T-helper 2 cell treated with Interferon-gamma antibody and Interleukin-4, amounts not matched to agents 5 μg/mL and 100 μg/mL, for 36 hours (primary cell): Measurements from ENCODE around the gene GNG4.
A peak's percentile ranks its signal among the peaks of the same experiment; 100 is the strongest.

Source experiments
- DNase-seq: peaks from one replicate; pipeline ENCODE4 v3.0.0; 2021; ENCODE audit warnings: low spot score
- H3K27ac Mint-ChIP-seq: one replicate; pipeline ENCODE4 v1.8.0; 2021; ENCODE audit warnings: mild to moderate bottlenecking, mixed read lengths
- H3K27me3 Mint-ChIP-seq: one replicate; pipeline ENCODE4 v1.8.0; 2021; ENCODE audit warnings: low read depth, mixed read lengths
- H3K36me3 Mint-ChIP-seq: one replicate; pipeline ENCODE4 v1.8.0; 2021; ENCODE audit warnings: low read depth, mixed read lengths
- H3K4me1 Mint-ChIP-seq: one replicate; pipeline ENCODE4 v1.8.0; 2021; ENCODE audit warnings: low read depth, mixed read lengths
- H3K4me3 Mint-ChIP-seq: one replicate; pipeline ENCODE4 v1.8.0; 2022; ENCODE audit warnings: mild to moderate bottlenecking, moderate library complexity, mixed read lengths
- H3K9me3 Mint-ChIP-seq: one replicate; pipeline ENCODE4 v1.8.0; 2021; ENCODE audit warnings: mixed read lengths

The GNG4 gene

DNA sequence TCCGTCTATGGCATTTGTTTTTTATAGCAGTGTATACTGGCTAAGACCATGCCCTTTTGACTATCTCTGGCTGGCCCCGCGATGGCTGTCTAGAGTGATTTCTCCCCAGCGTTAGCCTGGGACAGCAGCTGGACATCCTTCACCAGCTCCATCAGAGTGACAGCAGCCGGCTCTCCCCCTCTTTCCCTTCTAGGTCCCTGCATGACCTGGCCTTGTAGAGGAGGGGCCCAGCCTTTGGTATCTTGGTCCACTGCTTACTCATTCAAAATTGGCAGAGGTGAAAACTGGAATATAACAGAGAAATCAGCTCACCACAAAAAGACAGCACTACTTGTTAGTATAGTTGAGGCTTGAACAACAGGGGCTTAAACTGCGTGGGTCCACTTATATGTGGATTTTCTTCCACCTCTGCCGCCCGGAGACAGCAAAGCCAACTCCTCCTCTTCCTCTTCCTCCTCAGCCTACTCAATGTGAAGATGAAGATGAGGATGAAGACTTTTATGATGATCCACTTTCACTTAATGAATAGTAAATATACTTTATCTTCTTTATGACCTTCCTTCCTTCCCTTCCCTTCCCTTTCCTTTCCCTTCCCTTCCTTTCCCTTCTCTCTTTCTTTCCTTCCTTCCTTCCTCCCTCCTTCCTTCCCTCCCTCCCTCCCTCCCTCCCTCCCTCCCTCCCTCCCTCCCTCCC lies 116.0 kb downstream of the GNG4 start:
- Mint-ChIP-seq H3K4me1 (no peaks in the 10 kb centered on the region), H3K36me3 (no peaks in the 10 kb centered on the region), H3K9me3 (no peaks in the 10 kb centered on the region), H3K27ac (no peak overlapping the region), H3K27me3 (no peaks in the 10 kb centered on the region), H3K4me3 (no peak overlapping the region)
- DNase-seq, result no peak

DNA sequence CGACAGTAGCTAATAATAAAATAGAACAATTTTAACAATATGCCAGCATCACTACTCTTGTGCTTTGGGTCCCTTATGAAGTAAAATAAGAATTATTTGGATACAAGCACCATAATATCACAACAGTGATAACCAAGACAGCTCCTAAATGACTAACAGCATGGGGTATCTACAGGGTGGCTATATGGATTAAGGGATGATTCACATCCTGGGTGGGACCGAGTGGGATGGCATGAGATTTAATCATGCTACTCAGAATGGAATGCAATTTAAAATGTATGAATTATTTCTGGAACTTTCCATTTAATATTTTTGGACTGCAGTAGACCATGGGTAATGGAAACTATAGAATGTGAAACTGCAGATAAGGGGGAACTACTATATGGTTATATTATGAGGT lies 117.2 kb downstream of the GNG4 start:
- Mint-ChIP-seq H3K4me3 (no peak overlapping the region), H3K4me1 (no peaks in the 10 kb centered on the region), H3K27ac (no peak overlapping the region), H3K36me3 (no peaks in the 10 kb centered on the region), H3K27me3 (no peaks in the 10 kb centered on the region), H3K9me3 (no peaks in the 10 kb centered on the region)
- peak; percentile 17 for DNase-seq

DNA sequence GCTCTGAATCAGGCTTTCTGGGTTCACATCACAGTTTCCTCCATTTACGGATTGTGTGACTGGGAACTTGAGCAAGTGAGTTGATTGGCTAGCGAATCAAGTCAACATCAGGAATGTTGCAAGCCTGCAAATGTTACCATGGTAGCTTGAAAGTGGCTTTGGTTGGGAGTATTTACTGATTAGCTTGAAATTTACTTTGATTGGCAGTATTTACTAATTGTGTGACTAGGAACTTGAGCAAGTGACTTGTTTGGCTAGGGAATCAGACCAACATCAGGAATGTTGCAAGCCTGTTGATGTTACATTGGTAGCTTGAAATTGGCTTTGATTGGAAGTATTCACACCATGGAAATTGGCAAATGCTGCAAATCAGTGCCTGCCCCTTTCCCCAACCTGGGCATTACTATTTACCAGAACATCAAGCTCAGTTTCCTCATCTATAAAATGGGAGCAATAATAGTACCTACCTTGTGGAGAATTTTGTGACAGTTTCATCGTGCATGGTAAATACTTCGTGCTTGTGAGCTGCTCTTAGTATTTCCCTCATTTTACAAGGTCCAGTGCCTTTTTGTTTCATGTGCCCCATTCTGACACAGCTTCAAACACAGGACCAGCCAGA lies 122.3 kb downstream of the GNG4 start:
- Mint-ChIP-seq H3K36me3 (no peaks in the 10 kb centered on the region), H3K9me3 (no peaks in the 10 kb centered on the region), H3K27me3 (peaks cover 2% of the 10 kb centered on the region), H3K4me1 (no peaks in the 10 kb centered on the region), H3K27ac (no peak overlapping the region), H3K4me3 (no peak overlapping the region)
- DNase-seq, result no peak

DNA sequence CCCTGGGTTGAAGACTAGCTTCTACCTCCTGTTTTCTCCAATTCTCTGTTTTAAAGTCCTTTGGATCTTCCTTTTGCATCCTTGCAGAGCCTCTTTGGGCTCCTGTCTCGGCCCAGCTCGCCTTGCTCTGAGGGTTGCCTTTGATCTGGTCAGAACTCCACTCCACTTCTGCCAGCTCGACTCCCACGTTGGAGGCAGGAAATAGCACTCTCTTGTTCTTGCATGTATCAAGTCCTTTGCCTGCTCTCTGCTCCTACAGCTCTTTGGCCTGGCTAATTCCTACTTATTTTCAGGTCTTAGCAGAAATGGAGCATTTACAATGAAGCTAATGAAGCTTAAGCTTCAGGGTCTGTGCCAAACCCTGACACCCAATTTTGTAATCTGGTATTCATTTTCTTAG lies 124.3 kb downstream of the GNG4 start:
- DNase-seq, result no peak
- Mint-ChIP-seq H3K36me3 (no peaks in the 10 kb centered on the region), H3K9me3 (no peaks in the 10 kb centered on the region), H3K4me1 (no peaks in the 10 kb centered on the region), H3K4me3 (no peak overlapping the region), H3K27me3 (peaks cover 2% of the 10 kb centered on the region), H3K27ac (no peak overlapping the region)

DNA sequence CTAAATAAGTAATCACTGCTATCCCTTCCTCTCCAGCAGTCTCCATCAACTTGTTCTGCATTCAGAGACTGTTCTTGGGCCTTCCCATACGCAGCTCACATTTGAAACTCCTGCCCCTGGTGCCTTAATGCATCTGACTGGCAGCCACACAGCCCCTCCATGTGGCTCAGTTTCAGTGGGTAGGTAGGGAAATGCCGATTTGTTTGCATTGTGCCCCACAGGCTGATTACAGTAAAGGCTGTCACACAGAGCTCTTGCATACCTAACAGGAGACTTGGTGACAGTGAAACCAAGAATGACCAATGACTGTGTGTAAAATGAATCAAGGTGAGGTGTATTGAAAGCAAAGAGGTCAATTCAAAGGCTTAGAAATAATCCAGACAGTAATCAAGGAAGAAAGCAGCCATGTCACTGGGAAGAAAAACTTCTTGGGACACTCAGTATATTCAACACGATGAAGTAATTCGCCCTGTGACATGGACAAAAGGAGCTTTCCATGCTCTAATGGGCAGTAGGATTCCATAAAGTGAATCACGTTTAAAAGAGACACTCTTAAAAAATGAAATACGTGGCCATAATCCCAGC lies 132.6 kb downstream of the GNG4 start:
- H3K4me3 Mint-ChIP-seq, result no peak overlapping the region
- no peak overlapping the region for H3K27ac Mint-ChIP-seq
- DNase-seq, result no peak
- H3K27me3 Mint-ChIP-seq, result peaks cover 11% of the 10 kb centered on the region
- no peaks in the 10 kb centered on the region for H3K4me1 Mint-ChIP-seq
- no peaks in the 10 kb centered on the region for H3K9me3 Mint-ChIP-seq
- H3K36me3 Mint-ChIP-seq, result no peaks in the 10 kb centered on the region

DNA sequence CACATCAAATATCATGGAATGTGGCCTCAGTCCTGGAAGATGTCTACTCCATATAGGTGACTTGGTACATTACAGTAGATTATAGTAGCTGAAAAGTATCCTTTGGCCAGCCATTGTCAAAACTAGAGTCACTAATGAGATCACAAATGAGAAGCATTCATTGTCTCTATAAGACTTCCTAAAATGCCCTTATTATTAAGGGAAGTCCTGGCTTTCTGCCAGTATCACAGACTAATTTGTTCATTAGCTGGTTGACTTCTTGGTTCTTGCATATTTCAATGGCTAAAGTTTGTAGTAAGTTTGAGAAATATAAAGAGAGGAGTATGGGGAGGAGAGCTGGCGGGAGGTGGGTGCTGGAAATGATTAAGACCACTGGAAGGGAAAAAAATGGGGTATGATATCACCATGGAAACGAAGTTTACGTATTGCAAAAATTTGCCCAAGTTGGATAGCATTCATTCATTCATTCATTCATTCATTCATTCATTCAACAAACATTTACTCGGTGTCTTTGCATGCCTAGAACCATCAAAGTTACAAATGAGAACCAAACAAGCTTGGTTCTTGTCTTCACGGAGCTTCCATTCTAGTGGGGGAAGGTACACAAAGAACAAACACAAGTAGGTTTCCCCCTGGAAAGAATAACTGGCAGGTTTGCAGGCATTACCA lies 133.6 kb downstream of the GNG4 start:
- Mint-ChIP-seq H3K9me3 (no peaks in the 10 kb centered on the region), H3K4me1 (no peaks in the 10 kb centered on the region), H3K27ac (no peak overlapping the region), H3K36me3 (no peaks in the 10 kb centered on the region), H3K4me3 (no peak overlapping the region), H3K27me3 (peaks cover 14% of the 10 kb centered on the region)
- no peak for DNase-seq

DNA sequence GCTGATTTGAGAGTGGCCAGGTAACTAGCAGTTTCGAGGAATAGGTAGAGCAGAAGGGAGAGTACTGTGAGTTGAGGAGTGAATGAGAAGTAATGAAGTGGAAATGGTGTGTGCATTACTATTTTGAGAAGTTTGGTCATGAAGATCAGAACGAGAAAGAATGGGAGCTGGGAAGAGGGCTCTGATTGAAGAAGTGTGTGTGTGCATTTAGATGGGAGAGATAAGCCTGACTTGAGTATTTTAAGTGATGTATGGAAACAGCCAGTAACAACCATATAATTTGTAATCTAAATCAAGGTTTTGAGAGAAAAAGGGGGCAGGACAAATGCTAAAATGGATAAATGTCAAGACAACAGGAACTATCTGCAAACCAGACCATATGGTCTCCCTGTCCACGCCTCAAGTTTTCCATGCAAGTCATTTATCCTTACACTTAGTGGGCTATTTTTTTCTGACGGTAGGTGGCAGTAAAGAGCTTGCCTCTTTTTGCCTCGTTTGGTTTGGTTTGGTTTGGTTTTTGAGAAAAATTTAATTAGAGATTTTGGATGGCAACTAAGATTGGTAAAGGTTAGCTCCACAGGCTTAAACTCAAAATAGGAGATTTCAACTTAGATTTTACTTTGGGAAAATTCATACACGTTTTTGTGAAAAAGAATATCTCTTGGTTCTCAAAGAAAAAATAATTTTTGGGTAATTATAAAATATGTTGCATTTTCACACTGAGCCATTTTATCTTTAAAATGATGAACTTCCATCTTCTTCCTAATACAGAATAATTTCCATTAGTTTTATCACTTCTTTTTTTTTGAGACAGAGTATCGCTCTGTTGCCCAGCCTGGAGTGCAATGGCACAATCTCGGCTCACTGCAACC lies 135.9 kb downstream of the GNG4 start:
- Mint-ChIP-seq H3K27ac (no peak overlapping the region), H3K9me3 (no peaks in the 10 kb centered on the region), H3K27me3 (peaks cover 16% of the 10 kb centered on the region), H3K4me3 (no peak overlapping the region), H3K36me3 (no peaks in the 10 kb centered on the region), H3K4me1 (no peaks in the 10 kb centered on the region)
- DNase-seq, result peak; percentile 29

DNA sequence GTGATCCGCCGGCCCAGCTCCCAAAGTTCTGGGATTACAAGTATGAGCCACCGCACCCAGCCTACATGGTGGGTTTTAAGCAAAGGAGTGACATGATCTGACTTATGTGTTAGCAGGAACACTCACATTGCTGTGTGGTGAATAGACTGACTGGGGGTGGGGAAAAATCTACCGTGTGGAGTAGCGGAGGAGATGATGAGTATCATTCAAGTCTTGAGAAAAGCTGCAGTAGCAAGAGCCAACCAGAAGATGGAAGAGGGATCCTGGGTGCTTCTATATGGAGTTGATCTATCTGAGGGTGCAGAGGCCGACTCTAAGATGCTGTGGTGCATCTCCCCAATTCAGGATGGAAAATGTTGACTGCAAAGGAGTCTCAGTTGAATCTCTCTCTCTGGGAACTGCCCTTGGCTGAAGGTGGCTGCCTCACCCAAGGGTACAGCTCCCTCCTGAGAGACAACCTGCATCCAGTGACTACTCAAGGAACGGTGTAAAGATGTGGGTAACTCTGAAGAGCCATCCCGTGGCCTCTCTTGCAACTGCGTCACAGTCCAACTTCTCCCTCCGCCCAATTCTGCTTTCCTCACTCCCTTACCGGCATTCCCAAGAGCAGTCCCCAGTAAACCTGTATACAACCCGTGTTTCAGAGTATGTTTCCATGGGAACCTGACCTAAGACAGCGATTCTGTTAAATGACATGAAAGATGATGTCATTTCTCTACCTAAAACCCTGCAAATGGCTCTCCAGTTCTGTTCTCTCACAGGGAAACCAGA lies 137.9 kb downstream of the GNG4 start:
- DNase-seq, result no peak
- H3K4me1 Mint-ChIP-seq, result no peaks in the 10 kb centered on the region
- H3K4me3 Mint-ChIP-seq, result no peak overlapping the region
- no peaks in the 10 kb centered on the region for H3K9me3 Mint-ChIP-seq
- no peak overlapping the region for H3K27ac Mint-ChIP-seq
- H3K27me3 Mint-ChIP-seq, result peaks cover 13% of the 10 kb centered on the region
- H3K36me3 Mint-ChIP-seq, result no peaks in the 10 kb centered on the region

DNA sequence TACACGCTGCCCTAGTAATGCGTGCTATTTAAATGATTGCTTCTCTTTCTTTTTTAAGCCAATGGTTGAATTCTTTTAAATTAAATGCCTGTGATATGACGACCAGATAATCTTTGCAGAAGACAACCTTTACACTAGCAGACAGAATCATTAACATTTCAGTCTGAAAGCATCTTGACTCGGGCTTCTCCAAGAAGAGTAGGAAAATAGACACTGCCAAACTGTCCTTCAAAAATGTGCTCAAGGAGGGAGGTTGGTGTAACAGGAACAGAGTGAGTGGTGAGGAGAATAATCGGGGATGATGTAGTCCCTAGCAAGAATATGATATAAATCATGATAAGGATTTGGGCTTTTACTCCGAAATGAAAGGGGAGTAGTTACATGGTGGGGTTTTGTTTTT lies 138.8 kb downstream of the GNG4 start:
- no peak overlapping the region for H3K4me3 Mint-ChIP-seq
- peaks cover 3% of the 10 kb centered on the region for H3K4me1 Mint-ChIP-seq
- H3K36me3 Mint-ChIP-seq, result no peaks in the 10 kb centered on the region
- H3K9me3 Mint-ChIP-seq, result no peaks in the 10 kb centered on the region
- DNase-seq, result no peak
- H3K27ac Mint-ChIP-seq, result no peak overlapping the region
- peaks cover 10% of the 10 kb centered on the region for H3K27me3 Mint-ChIP-seq

DNA sequence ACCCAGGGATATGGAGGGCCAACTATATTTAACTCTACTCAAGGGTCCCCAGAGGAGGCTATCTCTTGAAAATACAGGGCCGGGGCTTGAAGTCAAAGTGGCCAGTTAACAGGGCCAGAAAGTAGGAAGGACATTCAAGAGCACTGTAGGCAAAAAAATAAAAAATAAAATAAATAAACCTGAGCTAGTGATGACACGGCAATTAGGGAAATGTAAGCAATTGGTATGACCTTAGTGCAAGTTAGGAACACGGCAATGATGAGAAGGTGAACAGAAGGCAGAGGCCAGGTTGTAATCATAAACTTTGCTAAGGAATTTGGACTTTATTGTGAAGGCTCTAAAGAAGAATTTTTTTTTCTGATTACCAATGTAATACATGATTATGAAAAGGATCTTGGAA lies 142.0 kb downstream of the GNG4 start:
- Mint-ChIP-seq H3K27ac (no peak overlapping the region), H3K4me3 (no peak overlapping the region), H3K9me3 (no peaks in the 10 kb centered on the region), H3K4me1 (peaks cover 12% of the 10 kb centered on the region), H3K36me3 (no peaks in the 10 kb centered on the region), H3K27me3 (peaks cover 8% of the 10 kb centered on the region)
- no peak for DNase-seq

DNA sequence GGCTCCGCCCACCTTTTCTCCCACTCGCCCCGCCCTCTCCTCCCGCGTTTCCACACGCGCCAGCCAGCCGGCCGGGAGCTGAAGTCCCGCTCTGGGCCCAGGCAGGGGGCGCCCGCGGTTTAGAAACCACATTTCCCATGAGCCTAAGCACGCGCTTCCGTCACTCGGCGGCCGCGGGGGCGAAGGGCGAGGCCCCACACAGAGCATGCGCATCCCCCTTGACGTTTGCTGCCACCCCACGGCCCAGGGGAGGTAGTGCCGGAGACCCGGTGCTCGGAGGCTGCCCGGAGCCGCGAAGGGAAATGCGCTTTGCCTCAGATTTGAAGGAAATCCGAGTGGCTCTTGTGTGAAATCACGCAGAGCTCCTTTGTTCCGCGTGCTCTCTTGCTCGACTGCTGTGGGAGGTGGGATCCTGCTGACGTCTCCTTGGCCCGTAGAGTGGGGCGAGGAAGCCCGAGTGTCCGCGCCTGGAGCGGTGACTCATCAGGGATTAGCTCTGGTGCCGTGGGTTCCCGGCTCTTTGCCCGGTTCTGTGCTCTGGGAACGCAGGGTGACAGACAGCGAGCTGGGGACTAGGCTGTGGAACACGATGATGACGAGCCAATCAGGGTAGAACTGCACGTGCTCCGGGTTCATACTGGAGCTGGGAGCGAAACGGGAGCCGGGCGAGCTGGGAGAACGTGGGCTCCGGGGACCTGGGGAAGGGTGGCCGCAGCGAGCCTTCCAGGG lies 144.9 kb downstream of the GNG4 start:
- peak overlapping the region; percentile 92 for H3K27ac Mint-ChIP-seq

DNA sequence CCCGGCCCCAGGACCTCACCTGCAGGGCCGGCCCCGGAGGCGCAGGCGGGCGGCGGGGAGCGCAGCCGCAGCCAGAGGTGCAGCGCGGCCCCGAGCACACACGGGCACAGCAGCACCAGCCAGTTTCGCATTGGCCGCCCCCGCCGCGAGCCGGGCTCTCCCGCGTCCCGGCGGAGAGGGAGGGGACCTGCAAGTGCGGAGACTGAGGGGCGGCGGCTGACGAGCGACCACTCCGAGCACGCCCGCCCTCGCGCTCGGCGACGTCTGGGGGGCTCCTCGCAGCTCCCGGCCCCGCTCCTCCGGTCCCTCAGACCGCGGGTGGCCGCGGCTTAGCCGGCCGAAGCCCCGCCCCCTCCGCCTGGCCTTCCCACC lies 145.5 kb downstream of the GNG4 start, which contains the start of gene B3GALNT2:
Gene B3GALNT2 (minus strand): TSS at position 331 of the 372 bp plus-strand sequence. CDS start 200 bp downstream, at position 131.
- DNase-seq, result no peak
- peak within 1 kb of the TSS; percentile 88 for H3K4me3 Mint-ChIP-seq
- peaks cover 3% of the 10 kb centered on the region for H3K36me3 Mint-ChIP-seq
- peak within 1 kb of the TSS; percentile 92 for H3K27ac Mint-ChIP-seq
- peaks cover 24% of the 10 kb centered on the region for H3K4me1 Mint-ChIP-seq
- H3K27me3 Mint-ChIP-seq, result peaks cover 4% of the 10 kb centered on the region
- no peaks in the 10 kb centered on the region for H3K9me3 Mint-ChIP-seq

More for the DNA sequence above, 144.9 kb downstream of the GNG4 start:
- Mint-ChIP-seq H3K4me3 (peak overlapping the region; percentile 88), H3K27me3 (peaks cover 6% of the 10 kb centered on the region), H3K4me1 (peaks cover 24% of the 10 kb centered on the region), H3K36me3 (peaks cover 3% of the 10 kb centered on the region), H3K9me3 (no peaks in the 10 kb centered on the region)
- peak; percentile 98 for DNase-seq
